Type B pancreatic cell (in vitro differentiated cells): Measurements from ENCODE around the gene TLL2. TPM values are rescaled to one million over a fixed set of nuclear protein-coding genes. Genes with fewer than 3 reads are reported as not detected.

Experiments used
- DNase-seq: peaks from one replicate; pipeline ENCODE4 v3.0.0; 2021; ENCODE audit warnings: mixed read lengths; ENCODE audit not compliant: unreplicated experiment; ENCODE audit errors: extremely low spot score
- H3K27ac Mint-ChIP-seq: 2 replicates; pipeline ENCODE4 v1.8.0; 2021; ENCODE audit warnings: mild to moderate bottlenecking, mixed read lengths
- H3K27me3 Mint-ChIP-seq: 2 replicates; pipeline ENCODE4 v1.8.0; 2021; ENCODE audit warnings: mixed read lengths
- H3K36me3 Mint-ChIP-seq: 2 replicates; pipeline ENCODE4 v1.8.0; 2021; ENCODE audit warnings: mixed read lengths
- H3K4me1 Mint-ChIP-seq: one replicate; pipeline ENCODE4 v1.8.0; 2021; ENCODE audit warnings: mixed read lengths; ENCODE audit not compliant: unreplicated experiment
- H3K4me3 Mint-ChIP-seq: 2 replicates; pipeline ENCODE4 v1.8.0; 2021; ENCODE audit warnings: mild to moderate bottlenecking, mixed read lengths
- H3K9me3 Mint-ChIP-seq: 2 replicates; pipeline ENCODE4 v1.8.0; 2021; ENCODE audit warnings: mixed read lengths
- total RNA-seq: library from RNA; stranded (reverse); gene quantifications from 2 replicates; pipeline ENCODE4 v1.2.1, GENCODE V29; 2021; ENCODE audit warnings: low replicate concordance
- TF ChIP-seq, protein P1 (sequence below): fragments of 200-600 bp; sonication (generic); conservative IDR thresholded peaks from 2 replicates; pipeline ENCODE4 v1.5.0; 2021; ENCODE audit warnings: antibody characterized with exemption, mild to moderate bottlenecking

TLL2 gene
- total RNA-seq, 1 donor from 2014 or later: 0.85 TPM

DNA sequence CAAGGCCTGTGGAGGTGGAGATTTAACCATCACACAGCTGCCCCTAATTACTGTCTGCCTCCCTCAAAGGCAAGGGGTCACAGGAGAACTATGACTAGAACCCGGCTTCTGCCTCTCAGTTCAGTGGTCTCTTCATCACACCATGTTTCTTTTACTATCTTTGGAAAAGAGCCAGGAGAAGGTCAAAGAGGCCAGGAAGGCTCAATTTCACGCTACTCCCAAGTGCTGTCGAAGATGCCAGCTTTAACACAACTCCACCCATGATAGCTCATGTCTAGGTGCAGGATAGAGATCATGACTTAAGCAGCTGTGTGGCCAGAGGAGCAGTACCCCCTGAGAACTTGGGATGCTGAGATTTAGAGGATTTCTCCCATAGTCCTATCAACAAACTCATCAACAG lies 94.4 kb downstream of the TLL2 start:
- no peaks in the 10 kb centered on the region for H3K36me3 Mint-ChIP-seq
- no peak overlapping the region for H3K4me3 Mint-ChIP-seq
- TF ChIP-seq, protein P1, sequence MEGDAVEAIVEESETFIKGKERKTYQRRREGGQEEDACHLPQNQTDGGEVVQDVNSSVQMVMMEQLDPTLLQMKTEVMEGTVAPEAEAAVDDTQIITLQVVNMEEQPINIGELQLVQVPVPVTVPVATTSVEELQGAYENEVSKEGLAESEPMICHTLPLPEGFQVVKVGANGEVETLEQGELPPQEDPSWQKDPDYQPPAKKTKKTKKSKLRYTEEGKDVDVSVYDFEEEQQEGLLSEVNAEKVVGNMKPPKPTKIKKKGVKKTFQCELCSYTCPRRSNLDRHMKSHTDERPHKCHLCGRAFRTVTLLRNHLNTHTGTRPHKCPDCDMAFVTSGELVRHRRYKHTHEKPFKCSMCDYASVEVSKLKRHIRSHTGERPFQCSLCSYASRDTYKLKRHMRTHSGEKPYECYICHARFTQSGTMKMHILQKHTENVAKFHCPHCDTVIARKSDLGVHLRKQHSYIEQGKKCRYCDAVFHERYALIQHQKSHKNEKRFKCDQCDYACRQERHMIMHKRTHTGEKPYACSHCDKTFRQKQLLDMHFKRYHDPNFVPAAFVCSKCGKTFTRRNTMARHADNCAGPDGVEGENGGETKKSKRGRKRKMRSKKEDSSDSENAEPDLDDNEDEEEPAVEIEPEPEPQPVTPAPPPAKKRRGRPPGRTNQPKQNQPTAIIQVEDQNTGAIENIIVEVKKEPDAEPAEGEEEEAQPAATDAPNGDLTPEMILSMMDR: no peak
- H3K27me3 Mint-ChIP-seq: peaks cover 14% of the 10 kb centered on the region
- H3K4me1 Mint-ChIP-seq: peaks cover 23% of the 10 kb centered on the region
- no peak for DNase-seq
- no peaks in the 10 kb centered on the region for H3K9me3 Mint-ChIP-seq
- no peak overlapping the region for H3K27ac Mint-ChIP-seq

DNA sequence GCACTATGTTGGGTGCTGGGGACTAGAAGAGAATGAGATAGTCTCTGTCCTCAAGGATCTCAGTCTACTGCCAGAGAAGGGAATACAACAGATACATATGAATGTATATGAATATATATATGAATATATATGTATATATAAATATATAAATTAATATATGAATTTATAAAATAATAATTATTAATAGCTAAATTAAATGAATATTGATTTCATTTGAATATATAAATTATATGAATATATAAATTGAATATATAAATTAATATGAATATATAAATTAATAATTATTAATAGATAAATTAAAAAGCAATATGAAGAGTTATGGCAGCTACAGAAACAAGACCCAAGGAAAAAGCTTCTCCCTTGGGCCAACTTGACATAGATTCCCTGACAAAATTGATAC lies 95.1 kb downstream of the TLL2 start:
- H3K9me3 Mint-ChIP-seq: no peaks in the 10 kb centered on the region
- H3K36me3 Mint-ChIP-seq: no peaks in the 10 kb centered on the region
- TF ChIP-seq, protein P1: no peak
- DNase-seq: no peak
- H3K27me3 Mint-ChIP-seq: peaks cover 10% of the 10 kb centered on the region
- H3K4me1 Mint-ChIP-seq: peaks cover 23% of the 10 kb centered on the region
- H3K27ac Mint-ChIP-seq: no peak overlapping the region
- no peak overlapping the region for H3K4me3 Mint-ChIP-seq

DNA sequence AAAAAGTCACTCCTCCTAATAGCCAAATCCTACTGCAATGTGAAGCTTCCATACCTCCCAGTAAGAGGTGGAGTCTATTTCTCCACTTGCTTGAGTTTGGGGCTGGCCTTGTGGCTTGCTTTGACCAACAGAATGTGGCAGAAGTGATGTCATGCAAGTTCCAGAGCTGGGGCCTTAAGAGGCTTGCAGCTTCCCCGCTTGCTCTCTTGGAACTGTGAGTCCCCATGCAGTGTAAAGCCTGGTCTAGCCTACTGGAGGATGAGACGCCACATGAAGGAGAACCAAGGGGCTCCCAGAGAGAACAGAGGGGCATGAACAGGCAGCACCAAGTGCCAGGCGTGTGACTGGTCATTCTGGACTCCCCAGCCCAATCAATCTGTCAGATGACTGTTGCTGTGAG lies 96.3 kb downstream of the TLL2 start:
- peaks cover 16% of the 10 kb centered on the region for H3K27me3 Mint-ChIP-seq
- no peaks in the 10 kb centered on the region for H3K36me3 Mint-ChIP-seq
- no peak overlapping the region for H3K27ac Mint-ChIP-seq
- H3K9me3 Mint-ChIP-seq: no peaks in the 10 kb centered on the region
- H3K4me3 Mint-ChIP-seq: no peak overlapping the region
- TF ChIP-seq, protein P1: no peak
- no peak for DNase-seq
- peaks cover 22% of the 10 kb centered on the region for H3K4me1 Mint-ChIP-seq

DNA sequence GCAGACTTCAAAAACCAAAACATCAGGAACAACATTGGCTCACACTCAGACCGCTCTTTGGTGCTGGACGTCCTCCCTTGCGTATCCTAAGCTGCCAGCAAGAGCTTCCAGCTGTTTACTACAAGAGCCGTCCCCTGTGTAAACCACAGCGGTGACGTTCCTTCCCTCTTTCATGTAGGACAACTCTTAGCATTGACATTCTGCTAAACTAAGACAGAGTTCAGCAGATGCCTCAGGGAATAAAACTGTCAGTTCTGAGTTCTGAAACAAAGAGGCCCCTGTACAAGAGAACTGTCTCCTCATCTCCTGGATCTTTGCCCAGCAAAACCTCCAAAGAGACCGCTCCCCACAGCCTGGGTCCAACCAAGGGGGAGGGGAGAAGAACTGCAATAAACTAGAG lies 97.1 kb downstream of the TLL2 start:
- H3K4me1 Mint-ChIP-seq: peaks cover 17% of the 10 kb centered on the region
- DNase-seq: no peak
- H3K27me3 Mint-ChIP-seq: peaks cover 23% of the 10 kb centered on the region
- no peak overlapping the region for H3K27ac Mint-ChIP-seq
- no peaks in the 10 kb centered on the region for H3K9me3 Mint-ChIP-seq
- H3K4me3 Mint-ChIP-seq: peak overlapping the region; percentile 46
- TF ChIP-seq, protein P1: no peak
- H3K36me3 Mint-ChIP-seq: no peaks in the 10 kb centered on the region

DNA sequence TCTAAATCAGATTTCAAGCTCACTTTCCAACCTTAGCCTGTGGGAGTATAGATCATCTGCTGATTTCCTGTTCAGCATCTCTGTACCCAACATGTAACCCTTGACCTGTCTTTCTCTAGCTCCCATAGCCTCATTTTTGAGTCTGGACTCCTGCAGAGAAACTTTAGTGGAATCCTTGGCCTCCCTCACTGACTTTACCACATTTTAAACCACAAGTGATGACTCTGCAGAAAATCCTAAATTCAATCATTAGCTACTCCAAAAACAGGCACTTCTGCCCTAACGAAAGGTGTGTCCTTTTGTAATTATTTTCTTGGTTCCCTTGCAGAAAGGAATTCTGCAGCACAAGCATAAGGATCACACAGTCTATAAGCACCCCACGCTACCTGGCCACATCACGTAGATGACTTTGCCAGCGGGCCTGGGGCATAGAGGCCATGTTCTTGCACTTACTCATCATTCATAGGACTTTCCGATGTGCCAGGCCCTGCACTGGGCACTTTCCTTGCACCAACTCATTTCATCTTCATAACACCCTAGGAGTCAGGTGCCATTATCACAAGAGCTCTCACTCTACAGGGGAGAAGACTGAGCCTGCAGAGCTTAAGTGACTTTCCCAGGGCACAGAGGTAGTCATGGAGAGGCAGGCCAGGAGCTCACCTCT lies 97.7 kb downstream of the TLL2 start:
- Mint-ChIP-seq H3K9me3 (no peaks in the 10 kb centered on the region), H3K4me1 (peaks cover 17% of the 10 kb centered on the region), H3K27ac (no peak overlapping the region), H3K4me3 (no peak overlapping the region), H3K27me3 (peaks cover 23% of the 10 kb centered on the region), H3K36me3 (no peaks in the 10 kb centered on the region)
- TF ChIP-seq, protein P1: no peak
- no peak for DNase-seq
